Endothelial cell of umbilical vein (primary cell): ENCODE results near the gene SCPEP1. TPM values are rescaled to one million over a fixed set of nuclear protein-coding genes. Genes with fewer than 3 reads are reported as not detected.
"Not testable (repeated sequence)": the region's sequence is repeated elsewhere in the genome, so short reads cannot be mapped to it uniquely, and the experiment has no call there.

Experiments
- BruUV-seq: library from RNA; stranded (reverse); fragments of 400-500 nt; replicated peaks from 2 replicates; lab custom pipeline; 2021; lab: Mats Ljungman, UMichigan
- CTCF ChIA-PET: fragments of 300-600, 350-600 bp; sonication (Branson Sonifier 250); formaldehyde crosslinking; loops from one replicate; lab custom pipeline; 2021; ENCODE audit warnings: antibody characterized with exemption, inconsistent platforms; lab: Charles Lee
- POLR2A ChIA-PET: fragments of 300-600, 350-600 bp; sonication (Branson Sonifier 250); formaldehyde crosslinking; loops from one replicate; lab custom pipeline; 2021; ENCODE audit warnings: antibody characterized with exemption, inconsistent platforms; lab: Charles Lee
- DNase-seq: peaks from one replicate; pipeline ENCODE4 v3.0.0-alpha.2; 2011; ENCODE audit warnings: low read depth, low spot score
- FAIRE-seq: peaks from 2 replicates; lab custom pipeline; 2011; peaks lifted over from hg19 to GRCh38; lab: Jason Lieb, UNC
- H2AFZ ChIP-seq: 2 replicates; pipeline ENCODE4 v1.6.0; 2012; ENCODE audit warnings: low read depth, low read length, control low read depth, inconsistent platforms
- H3K27ac ChIP-seq: 2 replicates; pipeline ENCODE4 v1.5.1; 2011; ENCODE audit warnings: low read depth, mild to moderate bottlenecking, control low read depth, low read length, moderate library complexity; ENCODE audit not compliant: insufficient read depth
- H3K27me3 ChIP-seq, 2 experiments: 2 replicates each; pipeline versions ENCODE4 v1.6.0 to v1.6.1; 2011; ENCODE audit warnings: low read length in 2 of 2, mixed read lengths in 1 of 2; ENCODE audit not compliant: control insufficient read depth in 2 of 2, insufficient read depth in 2 of 2
- H3K36me3 ChIP-seq, 2 experiments: 2 replicates in 1 of 2; 3 replicates in 1 of 2; pipeline ENCODE4 v1.5.1; 2011; ENCODE audit warnings: low read length in 2 of 2, mild to moderate bottlenecking in 1 of 2, moderate library complexity in 1 of 2; ENCODE audit not compliant: control insufficient read depth in 2 of 2, insufficient read depth in 2 of 2; ENCODE audit errors: extremely low read depth in 1 of 2
- H3K4me1 ChIP-seq: 3 replicates; pipeline ENCODE4 v1.5.1; 2011; ENCODE audit warnings: mild to moderate bottlenecking, low read length; ENCODE audit not compliant: control insufficient read depth, insufficient read depth; ENCODE audit errors: extremely low read depth
- H3K4me2 ChIP-seq: 2 replicates; pipeline ENCODE4 v1.6.1; 2011; ENCODE audit warnings: low read length, control low read depth, mixed read lengths; ENCODE audit not compliant: insufficient read depth
- H3K4me3 ChIP-seq, 3 experiments: fragments of 200-600 bp in 1 of 3; sonication (generic), shearing (Covaris generic) in 1 of 3; replicated peaks in 1 of 3; 2 replicates each; pipeline ENCODE4 v1.5.1; 2011 to 2016; ENCODE audit warnings: control low read depth in 3 of 3, low read length in 3 of 3, mild to moderate bottlenecking in 2 of 3, inconsistent platforms in 1 of 3, low read depth in 1 of 3, moderate library complexity in 1 of 3; ENCODE audit not compliant: insufficient read depth in 1 of 3
- H3K79me2 ChIP-seq: 2 replicates; pipeline ENCODE4 v1.6.0; 2012; ENCODE audit warnings: low read length, inconsistent platforms; ENCODE audit not compliant: control insufficient read depth, insufficient read depth
- H3K9ac ChIP-seq: replicated peaks from 2 replicates; pipeline ENCODE3; 2011; ENCODE audit warnings: low read length, control low read depth; ENCODE audit not compliant: insufficient read depth; ENCODE audit errors: extremely low read depth
- H3K9me1 ChIP-seq: replicated peaks from 3 replicates; pipeline ENCODE4 v1.6.0; 2011; ENCODE audit warnings: mild to moderate bottlenecking, low read length; ENCODE audit not compliant: control insufficient read depth, insufficient read depth; ENCODE audit errors: extremely low read depth
- H3K9me3 ChIP-seq: replicated peaks from 2 replicates; pipeline ENCODE4 v1.5.1; 2012; ENCODE audit warnings: low read length, inconsistent platforms; ENCODE audit not compliant: control insufficient read depth, insufficient read depth
- H4K20me1 ChIP-seq: replicated peaks from 2 replicates; pipeline ENCODE3; 2011; ENCODE audit warnings: mild to moderate bottlenecking, low read length; ENCODE audit not compliant: control insufficient read depth, insufficient read depth; ENCODE audit errors: extremely low read depth
- CTCF ChIP-seq, 2 donors: IDR thresholded peaks; 1 replicate in 1 of 2; 2 replicates in 1 of 2; pipeline ENCODE4 v1.5.1; 2011; ENCODE audit warnings: low read length in 2 of 2, mild to moderate bottlenecking in 2 of 2, moderate library complexity in 2 of 2, control low read depth in 1 of 2, inconsistent platforms in 1 of 2, low read depth in 1 of 2; ENCODE audit not compliant: insufficient read depth in 1 of 2; ENCODE audit errors: extremely low read depth in 1 of 2
- EZH2 ChIP-seq: IDR thresholded peaks from 2 replicates; pipeline ENCODE4 v1.6.1; 2012; ENCODE audit warnings: borderline replicate concordance, low read depth, mild to moderate bottlenecking, moderate library complexity, low read length, inconsistent platforms; ENCODE audit not compliant: severe bottlenecking
- FOS ChIP-seq: IDR thresholded peaks from 2 replicates; pipeline ENCODE4 v1.6.1; 2011; ENCODE audit warnings: mild to moderate bottlenecking, low read length, moderate library complexity, borderline replicate concordance; ENCODE audit not compliant: insufficient read depth
- GATA2 ChIP-seq: IDR thresholded peaks from 2 replicates; pipeline ENCODE4 v1.7.0; 2011; ENCODE audit warnings: low read depth, mild to moderate bottlenecking, moderate library complexity, mixed read lengths, low read length; ENCODE audit not compliant: insufficient read length, insufficient read depth
- JUN ChIP-seq: IDR thresholded peaks from 2 replicates; pipeline ENCODE4 v1.6.1; 2011; ENCODE audit warnings: borderline replicate concordance, low read depth; ENCODE audit not compliant: insufficient read length, insufficient read depth
- MAX ChIP-seq: IDR thresholded peaks from 2 replicates; pipeline ENCODE4 v1.6.1; 2011; ENCODE audit not compliant: insufficient read depth, insufficient read length
- POLR2A ChIP-seq: IDR thresholded peaks from 2 replicates; pipeline ENCODE4 v1.6.1; 2012; ENCODE audit warnings: low read depth, mild to moderate bottlenecking, control low read depth, low read length
- POLR2AphosphoS5 ChIP-seq: IDR thresholded peaks from 2 replicates; pipeline ENCODE4 v1.6.1; 2012; ENCODE audit warnings: low read depth, mild to moderate bottlenecking, control low read depth, low read length, moderate library complexity; ENCODE audit not compliant: insufficient read depth
- dilution Hi-C: fragments of 300-500 bp; cut with MboI; formaldehyde crosslinking; loops from one replicate; pipeline ENCODE4 v1.15.0; 2019; ENCODE audit warnings: low sequenced_read_pairs; ENCODE audit not compliant: extremely low pct_ligation_motif_present
- intact Hi-C: fragments of 100-400 bp; cut with micrococcal nuclease; formaldehyde crosslinking; loops from one replicate; pipeline ENCODE4 v1.10.0; 2022
- polyA plus RNA-seq, 4 experiments: library from polyadenylated mRNA; depleted of rRNA in 3 of 4; stranded (reverse) in 3 of 4; unstranded in 1 of 4; fragments of >200 nt; gene quantifications; 2 replicates each; pipeline versions ENCODE4 v1.2.1 to v1.2.3, GENCODE V29; 2011 to 2012; ENCODE audit warnings: missing spikeins in 1 of 4
- total RNA-seq: library from RNA; stranded (reverse); gene quantifications from 2 replicates; pipeline ENCODE4 v1.2.3, GENCODE V29; 2021

Gene SCPEP1
- total and polyA plus RNA-seq, 2 donors (not counting 3 experiments of a cell fraction or from before 2014, with no cell fraction given): 38.6 to 43.6 TPM

- POLR2A ChIA-PET, H3K9ac ChIP-seq, dilution Hi-C loops, H3K4me3 ChIP-seq, DNase-seq, H3K27ac ChIP-seq, H3K9me1 ChIP-seq, H3K36me3 ChIP-seq, BruUV-seq, H3K4me2 ChIP-seq, H3K27me3 ChIP-seq, H3K4me1 ChIP-seq, H3K9me3 ChIP-seq, H2AFZ ChIP-seq, H3K79me2 ChIP-seq, H4K20me1 ChIP-seq, FAIRE-seq, intact Hi-C loops: not testable (repeated sequence)
- CTCF ChIA-PET: interaction anchor here (1.5 to 4.2 kb wide), 3 partner anchors 12 to 146 kb away, joined by 3 to 13 read pairs (median 4); partner anchors contain the start of gene SCPEP1
Observed at GRCh38 chr17:56965681-56966080, 12.2 kb upstream of the SCPEP1 start.

GRCh38 chr17:56966338-56966737 lies 11.6 kb upstream of the SCPEP1 start:
- POLR2A ChIA-PET: no interaction called here
- Histone ChIP-seq H3K27me3 (no peaks in the 10 kb centered on the region), H3K4me3 (no peak overlapping the region), H3K36me3 (no peaks in the 10 kb centered on the region), H3K9ac (no peak overlapping the region), H3K4me2 (no peak overlapping the region), H2AFZ (no peak overlapping the region), H3K79me2 (no peaks in the 10 kb centered on the region), H3K9me3 (no peaks in the 10 kb centered on the region), H3K4me1 (no peaks in the 10 kb centered on the region), H3K27ac (no peak overlapping the region), H4K20me1 (no peaks in the 10 kb centered on the region), H3K9me1 (no peaks in the 10 kb centered on the region)
- intact Hi-C loops (no loop called here), dilution Hi-C loops (no loop called here)
- DNase-seq (no peak), FAIRE-seq (no peak)
- TF ChIP-seq POLR2A (no peak), POLR2AphosphoS5 (no peak), CTCF (IDR thresholded peaks at IDR 0.05; ENCODE audit: extremely low read depth in 1 of 2, insufficient read depth in 1 of 2, low read depth in 1 of 2, low read length in 2 of 2) (no peak), GATA2 (no peak), JUN (no peak), EZH2 (no peak), FOS (no peak), MAX (no peak)
- CTCF ChIA-PET: interaction anchor here (1.5 to 4.2 kb wide), 3 partner anchors 12 to 146 kb away, joined by 3 to 13 read pairs (median 4); partner anchors contain the start of gene SCPEP1
- BruUV-seq: no TSS peak
